ENCODE data around the gene SCG3. TPM values are rescaled to one million over a fixed set of nuclear protein-coding genes. Genes with fewer than 3 reads are reported as not detected.

Gene SCG3
- total RNA-seq, 2 donors from 2014 or later, result 0.15 TPM; not detected in 1

DNA sequence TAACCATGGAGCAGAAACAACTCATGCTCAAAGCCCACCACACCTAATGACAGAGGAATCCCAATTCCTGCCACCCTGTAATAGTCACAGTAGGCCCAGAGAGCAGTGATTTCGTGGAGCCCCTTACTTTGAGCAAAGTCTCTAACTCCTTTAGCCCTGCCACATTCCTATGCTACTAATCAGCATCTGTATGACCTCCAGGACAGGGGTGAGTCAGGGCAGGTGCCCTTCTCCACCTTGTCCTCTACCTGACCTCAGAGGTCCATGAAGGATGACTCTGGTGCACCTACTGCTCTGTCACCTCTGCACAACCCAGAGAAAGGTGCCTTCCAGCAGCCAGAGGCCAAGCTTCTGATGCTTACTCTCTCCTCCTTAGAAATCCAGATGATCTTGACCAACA, 6.1 kb upstream of the SCG3 start:
- intact Hi-C loops (cut with DNase I), result no loop called here
- ATAC-seq, result no peak
- DNase-seq, result no peak

DNA sequence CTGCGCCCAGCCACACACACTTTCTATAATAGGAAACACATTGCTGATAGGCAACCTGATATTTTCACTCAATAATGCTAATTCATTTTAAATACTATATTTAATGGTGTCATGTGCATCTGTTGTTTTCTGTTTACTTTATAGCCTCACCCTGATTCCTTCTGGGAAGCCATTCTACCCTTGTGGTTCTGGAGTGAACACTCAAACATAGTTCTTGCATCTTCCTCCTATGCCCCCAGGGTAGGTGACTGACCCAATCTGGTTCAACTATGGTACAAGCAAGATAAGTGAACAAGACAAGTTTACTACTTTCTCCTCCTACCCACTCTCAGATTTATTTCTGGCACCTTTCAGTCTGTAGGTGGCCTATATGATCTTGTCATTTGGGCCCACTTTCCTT, 4.3 kb upstream of the SCG3 start:
- intact Hi-C loops (cut with DNase I), result no loop called here
- no peak for DNase-seq
- no peak for ATAC-seq

DNA sequence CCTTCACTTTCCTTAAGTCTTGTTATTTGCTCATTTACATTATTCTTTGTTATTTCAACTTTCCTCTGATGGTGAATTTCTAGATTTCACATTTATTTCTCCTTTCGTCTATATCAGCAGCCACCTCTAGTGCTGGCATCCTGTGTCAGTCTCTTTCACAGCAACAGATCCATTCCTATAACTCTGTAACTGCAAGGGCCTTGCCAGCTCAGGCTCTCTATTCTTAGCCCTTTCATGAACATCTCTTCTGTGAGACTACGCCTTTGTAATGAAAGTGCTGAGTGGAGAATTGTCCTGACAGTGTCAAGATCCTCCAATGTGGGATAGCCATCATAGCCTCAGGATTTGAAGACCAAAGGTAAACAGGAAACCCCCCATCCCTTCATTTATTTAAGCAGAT, 3.9 kb upstream of the SCG3 start:
- ATAC-seq (no peak), DNase-seq (no peak)
- intact Hi-C loops (cut with DNase I), result no loop called here

DNA sequence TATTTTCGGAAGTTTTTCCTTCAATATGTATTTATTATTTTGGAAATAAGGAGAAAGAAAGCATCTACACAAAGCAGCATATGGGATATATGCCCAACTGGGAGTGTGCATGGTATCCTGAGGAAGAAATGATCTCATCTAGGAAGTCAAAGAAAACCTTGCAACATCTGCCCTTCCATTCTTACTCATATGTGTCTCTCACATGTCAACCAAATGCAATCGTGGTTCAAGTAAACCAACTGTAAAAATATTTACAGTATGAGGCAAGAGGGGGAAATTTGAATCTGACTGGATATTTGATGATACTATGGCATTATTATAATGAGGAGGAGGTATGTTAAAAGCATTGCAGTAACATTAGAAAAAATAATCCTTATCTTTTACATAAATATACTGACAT, 3.2 kb upstream of the SCG3 start:
- intact Hi-C loops (cut with DNase I), result no loop called here
- ATAC-seq (no peak), DNase-seq (no peak)

DNA sequence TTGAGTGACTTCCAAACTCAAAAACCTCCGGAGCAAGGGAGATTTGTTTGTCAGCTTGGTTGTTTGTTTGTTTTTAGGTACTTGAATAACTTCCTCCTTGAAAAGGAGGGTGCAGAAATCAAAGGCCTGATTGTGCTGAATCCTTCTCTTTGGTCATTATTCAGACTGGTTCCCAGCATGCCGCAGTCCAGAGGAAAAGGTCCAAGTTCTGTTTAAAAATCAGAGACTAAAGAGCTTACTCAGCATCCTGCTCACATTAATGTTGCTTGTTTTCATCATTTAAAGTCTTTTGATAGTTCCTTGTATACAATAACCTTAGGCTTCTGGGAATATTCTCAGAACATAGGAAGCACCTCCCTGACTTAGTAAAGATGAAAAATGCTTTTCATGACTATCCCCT, 982 bp upstream of the SCG3 start:
- ATAC-seq (no peak), DNase-seq (no peak)
- intact Hi-C loops (cut with DNase I), result no loop called here

DNA sequence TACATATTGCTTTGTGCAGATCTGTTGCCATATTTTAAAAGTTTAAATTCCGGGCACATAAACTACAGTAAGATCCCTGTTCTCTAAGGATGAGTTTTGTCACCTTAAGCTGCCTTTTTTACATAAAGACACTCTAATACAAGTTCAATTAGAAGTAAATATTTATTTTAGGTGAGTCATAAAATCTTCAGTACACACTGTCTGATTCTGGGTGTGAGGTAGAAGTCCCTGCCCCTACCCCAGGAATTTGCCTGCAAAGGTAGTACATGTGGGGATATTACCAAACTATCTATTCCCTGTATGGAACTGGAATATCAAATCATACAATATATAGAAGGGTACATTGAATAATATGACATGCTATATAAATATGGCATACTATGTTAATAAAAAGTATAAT, 6.3 kb downstream of the SCG3 start:
- no peak for ATAC-seq
- DNase-seq, result no peak
- intact Hi-C loops (cut with DNase I), result no loop called here

DNA sequence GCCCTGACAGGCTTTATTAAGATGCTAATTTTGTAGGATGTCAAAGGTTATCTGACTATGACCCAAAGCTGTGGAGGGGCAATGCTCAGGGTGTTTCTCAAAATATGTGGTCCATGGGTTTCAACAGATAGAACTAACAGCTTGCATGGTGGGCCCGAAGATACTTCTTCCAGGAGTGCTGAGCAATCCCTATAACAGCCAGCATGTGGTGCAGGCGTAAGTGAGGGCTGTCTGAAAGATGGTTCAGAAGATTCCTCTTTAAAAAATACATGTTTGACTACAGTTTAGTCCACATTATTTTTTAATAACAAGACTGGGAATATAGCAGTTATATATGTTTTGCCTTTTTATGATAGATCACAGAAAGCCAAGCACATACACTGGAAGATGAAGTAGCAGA, 7.6 kb downstream of the SCG3 start:
- ATAC-seq (no peak), DNase-seq (no peak)
- intact Hi-C loops (cut with DNase I), result no loop called here

DNA sequence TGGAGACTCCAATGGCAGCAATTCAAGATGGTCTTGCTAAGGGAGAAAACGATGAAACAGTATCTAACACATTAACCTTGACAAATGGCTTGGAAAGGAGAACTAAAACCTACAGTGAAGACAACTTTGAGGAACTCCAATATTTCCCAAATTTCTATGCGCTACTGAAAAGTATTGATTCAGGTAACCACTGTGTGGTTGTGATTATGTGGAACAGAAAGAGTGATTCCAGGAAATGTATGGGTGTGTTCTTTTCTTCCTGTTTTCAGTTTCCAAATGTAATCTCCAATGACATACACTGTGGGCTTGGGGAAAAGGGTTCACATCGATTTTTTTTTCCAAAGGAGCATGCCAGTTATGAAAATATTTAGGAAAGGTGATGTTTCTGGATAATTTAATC, 10.9 kb downstream of the SCG3 start:
- intact Hi-C loops (cut with DNase I), result no loop called here
- ATAC-seq, result no peak
- no peak for DNase-seq

DNA sequence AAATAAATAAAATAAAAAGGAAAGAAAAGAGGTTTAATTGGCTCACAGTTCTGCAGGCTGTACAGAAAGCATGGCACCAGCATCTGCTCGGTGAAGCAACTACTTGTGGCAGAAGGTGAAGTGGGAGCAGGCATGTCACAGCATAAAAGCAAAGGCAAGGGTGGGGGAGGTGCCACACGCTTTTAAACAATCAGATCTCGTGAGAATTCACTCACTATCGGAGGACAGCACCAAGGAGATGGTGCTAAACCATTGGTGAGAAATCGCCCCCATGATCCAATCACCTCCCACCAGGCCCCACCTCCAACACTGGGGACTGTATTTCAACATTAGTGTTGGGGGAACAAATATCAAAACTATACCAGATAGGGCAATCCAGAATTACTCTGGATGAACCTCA, 15.3 kb downstream of the SCG3 start:
- DNase-seq (no peak), ATAC-seq (no peak)
- intact Hi-C loops (cut with DNase I), result no loop called here

DNA sequence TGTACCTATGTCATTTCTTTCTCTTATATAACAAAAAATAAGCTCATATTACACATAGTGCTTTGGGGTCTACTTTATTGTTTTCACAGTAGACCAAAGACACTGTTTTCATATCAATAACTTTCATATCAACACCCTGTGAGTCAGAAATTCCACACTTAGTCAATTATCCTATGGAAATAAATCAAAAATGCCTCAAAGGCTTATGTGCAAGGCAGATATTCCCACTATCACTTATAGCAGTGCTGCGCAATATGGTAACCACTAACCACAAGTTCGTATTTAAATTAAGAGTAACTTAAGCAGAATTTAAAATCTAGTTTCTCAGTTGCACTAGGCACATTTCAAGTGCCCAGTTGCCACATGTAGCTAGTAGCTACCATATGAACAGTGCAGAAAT, 15.9 kb downstream of the SCG3 start:
- intact Hi-C loops (cut with DNase I), result no loop called here
- ATAC-seq (no peak), DNase-seq (no peak)

DNA sequence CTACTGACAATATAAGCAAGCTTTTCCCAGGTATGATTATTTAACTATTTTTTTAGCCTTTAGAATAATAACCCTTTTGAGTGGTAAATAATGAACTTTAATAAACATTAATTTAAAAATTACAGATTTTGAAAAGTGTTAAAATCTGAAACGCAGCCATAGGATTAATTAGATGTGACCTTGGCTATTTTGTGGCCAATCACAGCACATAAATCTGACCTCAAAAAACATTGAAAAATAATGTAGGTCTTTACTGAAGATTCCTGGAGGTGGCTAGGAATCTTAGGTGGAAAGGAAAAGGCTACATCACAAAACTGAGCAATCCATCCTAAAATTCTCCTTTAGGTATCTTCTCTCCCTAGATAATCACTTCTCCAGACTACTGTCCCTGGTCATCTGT, 18.1 kb downstream of the SCG3 start:
- intact Hi-C loops (cut with DNase I), result no loop called here
- no peak for DNase-seq
- ATAC-seq, result no peak

DNA sequence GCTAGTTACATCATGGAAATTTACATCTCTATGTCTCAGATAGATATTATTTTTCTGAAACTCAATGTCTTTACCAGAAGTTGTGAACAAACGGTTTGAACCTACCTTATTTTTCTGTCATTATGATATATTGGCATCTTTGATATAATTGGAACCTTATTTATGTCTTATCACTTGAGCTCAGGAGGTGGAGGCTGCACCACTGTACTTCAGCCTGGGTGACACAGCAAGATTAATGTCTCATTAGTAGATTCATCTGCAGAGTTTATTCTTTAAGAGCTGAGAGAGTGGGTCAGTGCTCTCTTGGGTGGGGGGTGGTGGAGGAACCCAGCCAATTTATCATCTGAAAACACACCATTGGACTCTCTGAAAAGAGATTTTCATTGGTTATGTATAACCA, 21.4 kb downstream of the SCG3 start:
- intact Hi-C loops (cut with DNase I), result no loop called here
- DNase-seq, result no peak
- ATAC-seq, result no peak

DNA sequence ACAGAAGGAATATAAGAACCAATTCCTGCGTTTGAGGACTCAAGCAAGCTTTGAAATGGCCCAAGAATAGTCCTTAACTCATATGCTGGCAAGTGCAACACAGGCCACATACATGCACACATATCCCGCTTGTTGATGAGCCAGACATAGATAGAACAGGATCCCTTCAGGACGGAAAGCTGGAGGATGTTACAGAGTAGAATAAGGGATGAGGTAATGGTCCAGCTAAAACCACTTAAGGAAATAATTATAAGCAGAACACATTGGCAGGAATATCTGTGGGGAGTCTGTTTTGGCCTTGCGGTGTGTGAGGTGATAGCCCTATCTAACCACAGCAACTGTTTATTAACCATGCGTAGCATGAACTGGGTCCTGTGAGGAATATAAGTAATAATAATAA, 25.0 kb downstream of the SCG3 start:
- ATAC-seq, result peak; percentile 19 to 75
- DNase-seq, result no peak
- intact Hi-C loops (cut with DNase I), result no loop called here

DNA sequence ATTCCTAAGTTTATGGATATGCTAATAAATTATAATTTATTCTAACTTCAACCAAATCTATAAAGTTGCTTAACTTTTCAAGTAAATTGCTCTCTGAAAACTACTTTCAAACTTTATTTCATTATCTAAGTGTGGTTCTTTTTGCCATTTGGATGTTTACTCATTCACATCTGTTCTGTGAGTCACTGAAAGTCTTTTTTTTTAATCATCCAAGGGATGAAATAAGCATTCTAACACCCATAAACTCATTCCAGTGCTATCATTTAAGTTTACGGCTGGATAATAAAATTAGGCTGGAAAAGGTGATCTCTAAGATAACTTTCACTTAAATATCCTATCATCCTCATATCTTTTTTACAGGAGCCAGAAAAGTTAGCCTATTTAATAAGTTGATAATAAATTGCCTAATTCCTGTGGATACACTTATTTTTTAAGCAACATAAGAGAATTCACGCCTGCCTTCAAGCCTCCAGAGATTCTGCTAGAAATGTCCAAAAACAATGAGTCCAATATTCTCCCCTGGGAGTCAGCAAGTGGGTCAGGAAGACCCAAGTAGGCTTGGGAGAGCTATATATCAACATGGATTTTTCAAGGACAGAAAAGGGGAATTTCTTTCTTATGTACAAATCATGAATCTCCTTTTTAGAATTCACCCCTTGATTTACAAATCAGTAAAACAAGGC, 25.8 kb downstream of the SCG3 start:
- DNase-seq (no peak), ATAC-seq (no peak)
- intact Hi-C loops (cut with DNase I), result no loop called here

DNA sequence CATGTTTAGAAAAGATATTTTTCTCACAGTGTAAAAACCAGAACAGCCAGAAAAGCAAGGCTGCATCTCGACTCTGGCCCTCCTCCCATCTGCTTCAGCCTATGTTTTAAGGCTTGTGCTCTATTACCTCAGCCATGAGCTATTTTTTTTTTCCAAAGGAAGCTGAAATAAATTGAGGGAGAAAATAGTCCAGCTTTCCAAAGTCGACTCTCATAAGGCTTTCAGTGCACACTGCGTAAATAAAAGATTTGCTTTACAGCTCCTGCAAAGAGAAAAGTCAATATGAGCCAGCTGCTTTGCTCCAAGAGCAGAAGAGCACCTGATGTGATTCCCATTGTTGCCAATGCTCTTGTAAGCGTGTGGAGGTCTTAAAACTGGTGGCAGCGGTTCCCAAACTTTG, 26.7 kb downstream of the SCG3 start:
- intact Hi-C loops (cut with DNase I), result no loop called here
- ATAC-seq (peak; percentile 43 to 57), DNase-seq (no peak)

DNA sequence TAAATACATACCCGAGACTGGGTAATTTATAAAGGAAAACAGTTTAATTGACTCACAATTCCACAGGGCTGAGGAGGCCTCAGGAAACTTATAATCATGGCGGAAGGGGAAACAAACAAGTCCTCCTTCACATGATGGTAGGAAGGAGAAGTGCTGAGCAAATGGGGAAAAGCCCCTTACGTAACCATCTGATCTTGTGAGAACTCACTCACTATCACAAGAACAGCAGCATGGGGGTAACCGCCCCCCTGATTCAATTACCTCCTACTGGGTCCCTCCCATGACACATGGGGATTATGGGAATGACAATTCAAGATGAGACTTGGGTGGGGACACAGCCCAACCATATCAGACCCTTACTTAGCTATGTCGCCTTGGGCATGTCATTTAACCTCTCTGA, 27.7 kb downstream of the SCG3 start:
- intact Hi-C loops (cut with DNase I), result no loop called here
- ATAC-seq (no peak), DNase-seq (no peak)

DNA sequence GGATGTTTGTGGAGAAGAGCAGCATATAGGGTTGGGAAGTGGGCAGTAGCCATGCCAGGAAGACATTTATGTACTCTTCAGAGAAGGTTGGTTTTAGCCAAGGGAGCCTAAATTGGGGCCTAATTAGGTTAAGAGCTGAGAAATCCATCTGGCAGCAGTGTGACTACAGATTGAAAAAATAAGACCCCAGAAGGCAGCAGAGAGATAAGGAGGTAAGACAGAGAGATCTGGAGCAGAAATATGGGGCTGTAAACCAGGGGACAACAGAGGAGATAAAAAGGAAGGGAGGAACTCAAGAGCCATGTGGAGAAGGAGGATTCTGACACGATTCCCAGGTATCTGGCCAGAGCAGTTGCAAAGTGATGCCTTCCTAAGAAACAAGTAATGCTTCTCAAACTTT, 32.9 kb downstream of the SCG3 start:
- DNase-seq (no peak), ATAC-seq (no peak)
- intact Hi-C loops (cut with DNase I), result no loop called here

DNA sequence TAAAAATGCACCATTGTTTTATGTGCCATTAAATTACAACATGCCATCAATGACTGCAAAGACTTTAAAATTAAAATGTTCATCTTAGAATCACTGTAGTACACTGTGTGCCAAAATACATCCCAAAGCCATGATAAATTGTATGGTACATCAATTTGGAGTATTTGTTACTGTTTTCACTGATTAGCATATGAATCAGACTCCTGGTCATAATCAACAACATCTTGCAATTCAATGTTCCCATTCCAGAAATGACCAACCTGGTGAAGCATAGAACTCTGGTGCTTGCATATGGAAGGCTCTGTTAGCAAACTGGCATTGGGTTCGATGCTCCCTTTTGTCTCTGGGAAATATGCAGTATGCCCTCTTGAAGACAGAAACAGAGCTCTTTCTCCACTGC, 33.6 kb downstream of the SCG3 start:
- DNase-seq (no peak), ATAC-seq (no peak)
- intact Hi-C loops (cut with DNase I), result no loop called here

DNA sequence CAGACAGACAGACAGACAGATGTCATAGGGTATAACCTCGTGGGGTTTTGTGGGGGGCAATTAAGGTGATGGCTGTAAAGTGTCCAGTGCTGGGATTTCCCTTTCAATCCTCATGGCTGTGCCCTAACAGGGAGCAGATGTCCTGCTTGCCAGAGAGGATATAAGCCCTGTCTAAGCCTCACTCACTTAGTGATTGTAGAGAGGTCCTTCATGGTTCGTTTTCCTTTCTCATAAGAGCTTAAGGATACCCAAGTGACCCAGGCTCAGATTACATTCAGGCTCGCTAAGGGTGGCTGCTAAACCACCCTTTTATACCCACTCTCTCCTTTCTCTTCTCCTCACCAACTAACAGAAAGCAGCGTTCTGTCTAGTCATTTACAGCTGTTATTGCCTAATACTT, 36.9 kb downstream of the SCG3 start:
- ATAC-seq (no peak), DNase-seq (no peak)
- intact Hi-C loops (cut with DNase I), result no loop called here

DNA sequence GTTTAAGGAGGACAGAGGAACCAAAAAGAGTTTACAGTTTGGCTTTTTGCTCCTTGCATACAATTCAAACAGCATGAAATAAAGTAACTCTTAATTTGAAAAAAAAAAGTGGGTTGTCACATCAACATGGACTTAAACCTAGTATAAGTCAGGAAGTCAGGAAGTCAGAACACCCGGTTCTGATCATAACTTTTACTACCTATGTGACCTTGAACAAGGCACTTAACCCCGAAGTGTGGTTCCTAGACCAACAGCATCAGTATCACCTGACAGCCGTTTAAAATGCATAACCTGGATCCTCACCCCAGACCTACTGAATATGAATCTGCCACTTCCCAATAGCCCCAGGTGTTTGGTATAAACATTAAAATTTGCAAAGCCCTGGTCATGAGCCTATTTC, 37.4 kb downstream of the SCG3 start:
- ATAC-seq (no peak), DNase-seq (no peak)
- intact Hi-C loops (cut with DNase I), result no loop called here

DNA sequence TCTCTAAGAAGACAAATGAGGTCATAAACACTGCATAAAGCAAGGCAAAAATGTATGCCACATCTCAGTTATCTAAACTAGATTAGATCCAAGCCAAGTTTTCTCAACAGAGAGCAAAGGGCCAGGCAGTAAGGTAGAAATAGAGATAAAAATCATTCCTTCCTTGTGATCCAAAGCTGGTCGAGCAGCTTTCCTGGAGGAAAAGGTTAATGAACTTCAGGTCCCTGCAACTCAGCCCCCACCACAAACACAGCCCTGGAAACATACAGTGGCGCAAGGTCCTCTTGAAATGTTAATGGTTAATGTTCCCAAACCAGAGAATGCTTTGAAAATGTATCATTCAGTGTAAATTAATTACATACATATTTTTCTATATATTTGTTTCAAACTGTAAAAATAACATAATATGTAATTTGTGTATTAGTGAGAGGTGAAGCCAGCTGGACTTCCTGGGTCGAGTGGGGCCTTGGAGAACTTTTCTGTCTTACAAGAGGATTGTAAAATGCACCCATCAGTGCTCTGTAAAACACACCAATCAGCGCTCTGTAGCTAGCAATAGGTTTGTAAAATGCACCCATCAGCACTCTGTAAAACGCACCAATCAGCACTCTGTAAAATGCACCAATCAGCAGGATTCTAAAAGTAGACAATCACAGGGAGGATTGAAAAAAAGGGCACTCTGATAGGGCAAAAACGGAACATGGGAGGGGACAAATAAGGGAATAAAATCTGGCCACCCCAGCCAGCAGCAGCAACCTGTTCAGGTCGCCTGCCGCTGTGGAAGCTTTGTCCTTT, 39.1 kb downstream of the SCG3 start:
- ATAC-seq (no peak), DNase-seq (no peak)
- intact Hi-C loops (cut with DNase I), result no loop called here
